HuH-7 (cell line): Measurements from ENCODE around the gene PLXNA1.

ENCODE experiments used
- DNase-seq: peaks from one replicate; pipeline ENCODE4 v3.0.0; 2011; ENCODE audit warnings: low spot score

The PLXNA1 gene

GRCh38 chr3:127019449-127019848 is 36.5 kb downstream of the PLXNA1 start:
- no peak for DNase-seq

- no peak for DNase-seq
These were observed 37.6 kb downstream of the PLXNA1 start for GRCh38 chr3:127020543-127020942.

GRCh38 chr3:127022849-127023248 is 39.9 kb downstream of the PLXNA1 start:
- DNase-seq, result no peak

- DNase-seq, result no peak
These were observed 42.5 kb downstream of the PLXNA1 start for GRCh38 chr3:127025456-127025855.

- no peak for DNase-seq
These were observed 43.1 kb downstream of the PLXNA1 start for GRCh38 chr3:127026036-127026435.

GRCh38 chr3:127026661-127027060 is 43.7 kb downstream of the PLXNA1 start:
- DNase-seq, result no peak

- no peak for DNase-seq
These were observed 44.3 kb downstream of the PLXNA1 start for GRCh38 chr3:127027061-127027735.

GRCh38 chr3:127027811-127028548 is 45.1 kb downstream of the PLXNA1 start:
- DNase-seq, result no peak

- no peak for DNase-seq
These were observed 46.1 kb downstream of the PLXNA1 start for GRCh38 chr3:127028781-127029657.

- DNase-seq, result no peak
These were observed 47.0 kb downstream of the PLXNA1 start for GRCh38 chr3:127029658-127030507.

- DNase-seq, result no peak
These were observed 47.8 kb downstream of the PLXNA1 start for GRCh38 chr3:127030508-127031412.

- no peak for DNase-seq
These were observed 48.5 kb downstream of the PLXNA1 start for GRCh38 chr3:127031413-127031810.

- DNase-seq, result no peak
These were observed 48.9 kb downstream of the PLXNA1 start for GRCh38 chr3:127031845-127032244.

- no peak for DNase-seq
These were observed 49.5 kb downstream of the PLXNA1 start for GRCh38 chr3:127032296-127032990.
